Mesenchymal stem cell (in vitro differentiated cells and primary cell): Measurements from ENCODE around the gene CIRBP.

Experiments
- DNase-seq: peaks from one replicate; pipeline ENCODE4 v3.0.0-alpha.2; 2013
- H2AFZ ChIP-seq: one replicate; pipeline ENCODE4 v1.6.1; 2013; ENCODE audit warnings: low read depth, mild to moderate bottlenecking, control low read depth, inconsistent platforms, low read length, moderate library complexity
- H2AK5ac ChIP-seq: 2 replicates; pipeline ENCODE4 v1.6.1; 2013; ENCODE audit warnings: low read length, moderate library complexity, mild to moderate bottlenecking, inconsistent platforms; ENCODE audit not compliant: severe bottlenecking
- H2BK120ac ChIP-seq: one replicate; pipeline ENCODE4 v1.6.1; 2013; ENCODE audit warnings: low read depth, mild to moderate bottlenecking, inconsistent platforms, low read length, moderate library complexity
- H2BK12ac ChIP-seq, 2 experiments: one replicate each; pipeline ENCODE4 v1.6.1; 2013; ENCODE audit warnings: inconsistent platforms in 2 of 2, low read length in 2 of 2, mild to moderate bottlenecking in 2 of 2, moderate library complexity in 2 of 2, control low read depth in 1 of 2
- H2BK15ac ChIP-seq: one replicate; pipeline ENCODE4 v1.6.1; 2013; ENCODE audit warnings: mild to moderate bottlenecking, low read depth, inconsistent platforms; ENCODE audit not compliant: poor library complexity, severe bottlenecking
- H2BK5ac ChIP-seq: 2 replicates; pipeline ENCODE4 v1.6.1; 2013; ENCODE audit warnings: low read depth, mild to moderate bottlenecking, low read length, control low read depth, inconsistent platforms; ENCODE audit not compliant: poor library complexity, severe bottlenecking
- H3K14ac ChIP-seq, 2 experiments: one replicate each; pipeline ENCODE4 v1.6.1; 2013; ENCODE audit warnings: inconsistent platforms in 2 of 2, low read length in 2 of 2, control low read depth in 1 of 2, mild to moderate bottlenecking in 1 of 2, moderate library complexity in 1 of 2
- H3K18ac ChIP-seq, 2 experiments: one replicate each; pipeline ENCODE4 v1.6.1; 2013; ENCODE audit warnings: inconsistent platforms in 2 of 2, low read length in 2 of 2, control low read depth in 1 of 2, low read depth in 1 of 2, mild to moderate bottlenecking in 1 of 2
- H3K23ac ChIP-seq, 2 experiments: one replicate each; pipeline ENCODE4 v1.6.1; 2013; ENCODE audit warnings: inconsistent platforms in 2 of 2, low read length in 2 of 2, mild to moderate bottlenecking in 2 of 2, moderate library complexity in 2 of 2, control low read depth in 1 of 2
- H3K27ac ChIP-seq: 2 replicates; pipeline ENCODE4 v1.5.1; 2013; ENCODE audit warnings: mild to moderate bottlenecking, moderate library complexity, low read length, control low read depth, inconsistent platforms; ENCODE audit not compliant: poor library complexity, severe bottlenecking
- H3K27me3 ChIP-seq, 2 experiments: 2 replicates each; pipeline versions ENCODE4 v1.6.1 to v1.7.0; 2013; ENCODE audit warnings: low read length in 2 of 2, mild to moderate bottlenecking in 2 of 2, moderate library complexity in 2 of 2, control low read depth in 1 of 2, inconsistent platforms in 1 of 2; ENCODE audit not compliant: control insufficient read depth in 1 of 2, insufficient read depth in 1 of 2
- H3K36me3 ChIP-seq, 2 experiments: 2 replicates each; pipeline versions ENCODE4 v1.6.1 to v1.7.0; 2013; ENCODE audit warnings: low read length in 2 of 2, control low read depth in 1 of 2, inconsistent platforms in 1 of 2, low read depth in 1 of 2, mild to moderate bottlenecking in 1 of 2; ENCODE audit not compliant: insufficient read depth in 2 of 2, control insufficient read depth in 1 of 2
- H3K4ac ChIP-seq, 2 experiments: one replicate each; pipeline ENCODE4 v1.6.1; 2013; ENCODE audit warnings: inconsistent platforms in 2 of 2, low read length in 2 of 2, mild to moderate bottlenecking in 2 of 2, moderate library complexity in 2 of 2, control low read depth in 1 of 2, low read depth in 1 of 2
- H3K4me1 ChIP-seq: 2 replicates; pipeline ENCODE4 v1.6.1; 2013; ENCODE audit warnings: low read depth, low read length, control low read depth; ENCODE audit not compliant: control insufficient read depth, insufficient read depth
- H3K4me2 ChIP-seq: 2 replicates; pipeline ENCODE4 v1.6.1; 2013; ENCODE audit warnings: low read length, mild to moderate bottlenecking, inconsistent platforms; ENCODE audit not compliant: poor library complexity, severe bottlenecking
- H3K4me3 ChIP-seq, 2 experiments: 2 replicates each; pipeline versions ENCODE4 v1.5.1 to v1.7.0; 2013; ENCODE audit warnings: low read length in 2 of 2, mild to moderate bottlenecking in 2 of 2, control low read depth in 1 of 2, low read depth in 1 of 2; ENCODE audit not compliant: insufficient read depth in 1 of 2
- H3K79me1 ChIP-seq: replicated peaks from 2 replicates; pipeline ENCODE4 v1.6.1; 2013; ENCODE audit warnings: mild to moderate bottlenecking, control low read depth, low read length, inconsistent platforms; ENCODE audit not compliant: poor library complexity, severe bottlenecking
- H3K9ac ChIP-seq: 2 replicates; pipeline ENCODE4 v1.7.0; 2013; ENCODE audit warnings: mild to moderate bottlenecking, low read length, moderate library complexity
- H3K9me3 ChIP-seq: 2 replicates; pipeline ENCODE4 v1.7.0; 2013; ENCODE audit warnings: mild to moderate bottlenecking, low read length; ENCODE audit not compliant: control insufficient read depth
- H4K8ac ChIP-seq: one replicate; pipeline ENCODE4 v1.6.1; 2013; ENCODE audit warnings: inconsistent platforms, mild to moderate bottlenecking, low read length, moderate library complexity
- H4K91ac ChIP-seq: one replicate; pipeline ENCODE4 v1.6.1; 2013; ENCODE audit warnings: mild to moderate bottlenecking, low read length, inconsistent platforms
- WGBS: methylation state at CpG from one replicate; pipeline ENCODE4 v1.1.7; 2013; ENCODE audit warnings: mixed read lengths; 5-methylcytosine and 5-hydroxymethylcytosine counted together

CIRBP gene

DNA sequence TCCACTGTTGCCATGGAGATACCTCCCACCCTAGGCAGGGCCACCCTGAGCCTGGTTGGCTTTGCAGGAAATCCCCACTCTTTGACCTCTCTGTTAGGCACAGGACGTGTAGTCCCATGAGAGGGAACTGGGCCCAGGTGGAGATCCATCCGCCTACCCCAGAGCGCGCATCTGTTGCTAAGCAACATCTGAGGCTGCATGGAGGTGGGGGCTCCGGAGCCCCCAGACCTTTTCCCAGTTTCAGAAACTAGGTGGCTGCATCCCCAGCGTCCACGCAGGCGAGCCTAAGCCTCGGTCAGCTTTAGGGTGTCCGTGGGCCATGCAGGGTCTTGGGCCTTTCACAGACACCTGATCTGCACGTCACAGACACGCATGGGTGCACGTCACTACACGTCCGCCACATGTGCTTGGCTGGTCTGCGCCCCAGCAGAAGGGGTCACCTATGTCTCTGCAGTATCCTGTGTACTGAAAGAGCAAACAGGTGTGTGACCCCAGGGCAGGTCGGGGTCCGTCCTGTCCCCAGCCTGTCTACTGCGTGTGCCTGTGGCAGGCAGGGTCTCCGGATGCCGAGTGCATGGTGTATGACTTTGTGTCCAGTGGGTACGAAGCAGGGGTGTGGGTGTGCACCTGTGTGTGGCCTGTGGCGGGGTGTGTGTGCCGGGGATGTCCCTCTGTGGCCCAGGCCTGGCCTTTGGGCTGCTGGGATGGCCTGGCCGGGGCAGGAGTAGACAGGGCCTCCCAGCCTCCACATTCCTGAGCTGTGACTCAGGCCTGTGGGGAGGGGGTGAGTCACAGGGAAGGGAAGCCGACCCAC lies 4.1 kb upstream of the CIRBP start:
- H3K9ac ChIP-seq: peak overlapping the region; percentile 68
- DNase-seq: peak; percentile 95
- peaks cover 74% of the 10 kb centered on the region for H3K4me1 ChIP-seq
- H3K9me3 ChIP-seq: no peaks in the 10 kb centered on the region
- H4K8ac ChIP-seq: peak overlapping the region; percentile 63
- H2AFZ ChIP-seq: no peak overlapping the region
- H3K36me3 ChIP-seq: peaks cover 0 to 14% of the 10 kb centered on the region in 2 experiments
- H3K23ac ChIP-seq: no peak overlapping the region
- peak overlapping the region; percentile 18 to 82 for H3K4ac ChIP-seq
- H3K27me3 ChIP-seq: no peaks in the 10 kb centered on the region
- H3K4me3 ChIP-seq: peak overlapping the region in 1 of 2 experiments; percentile 62
- H2BK5ac ChIP-seq: no peak overlapping the region
- H3K79me1 ChIP-seq: peaks cover 12% of the 10 kb centered on the region
- 44% methylated on average over 25 of the region's 26 CpGs for WGBS
- peak overlapping the region; percentile 8 for H3K4me2 ChIP-seq
- H2BK12ac ChIP-seq: peak overlapping the region; percentile 70 to 90
- peak overlapping the region; percentile 80 for H2BK120ac ChIP-seq
- no peak overlapping the region for H2BK15ac ChIP-seq
- H3K27ac ChIP-seq: peak overlapping the region; percentile 44
- H3K18ac ChIP-seq: peak overlapping the region; percentile 57 to 93
- peak overlapping the region; percentile 72 for H2AK5ac ChIP-seq
- peak overlapping the region; percentile 60 for H4K91ac ChIP-seq
- peak overlapping the region in 1 of 2 experiments; percentile 81 for H3K14ac ChIP-seq

DNA sequence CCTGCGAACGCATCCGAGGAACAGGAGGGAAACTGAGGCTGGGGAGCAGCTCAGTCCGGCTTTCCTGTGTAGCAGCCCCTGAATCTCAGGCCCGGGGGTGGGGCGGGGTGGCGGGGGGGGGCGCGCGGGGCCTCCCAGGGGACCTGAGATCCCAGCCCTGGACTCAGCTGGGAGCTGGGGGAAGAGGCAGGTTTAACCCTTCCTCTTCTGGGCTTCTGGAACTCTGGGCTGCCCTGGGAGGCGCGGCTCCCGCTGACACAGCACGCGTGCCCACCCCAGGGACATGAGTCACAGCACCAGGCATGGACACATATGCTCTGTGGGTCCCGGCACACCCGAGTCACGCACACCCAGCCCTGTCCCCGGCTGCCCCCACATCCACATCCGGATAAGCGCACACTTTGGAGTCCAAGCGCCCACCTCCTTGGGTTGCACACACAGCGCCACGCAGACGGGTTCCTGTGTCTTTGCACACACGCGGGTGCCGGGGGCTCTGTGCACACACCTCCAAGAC lies 3.5 kb upstream of the CIRBP start:
- Histone ChIP-seq H3K79me1 (peaks cover 10% of the 10 kb centered on the region), H3K4ac (peak overlapping the region; percentile 61 to 92), H3K9ac (peak overlapping the region; percentile 86), H3K18ac (peak overlapping the region; percentile 90 to 96), H3K4me1 (peaks cover 69% of the 10 kb centered on the region), H3K27me3 (no peaks in the 10 kb centered on the region), H2AK5ac (peak overlapping the region; percentile 54), H3K9me3 (no peaks in the 10 kb centered on the region), H3K36me3 (peaks cover under 1 to 11% of the 10 kb centered on the region in 2 experiments), H2BK5ac (peak overlapping the region; percentile 57), H4K91ac (peak overlapping the region; percentile 97), H3K4me3 (peak overlapping the region; percentile 43 to 75), H2AFZ (peak overlapping the region; percentile 18), H3K4me2 (peak overlapping the region; percentile 91), H2BK120ac (peak overlapping the region; percentile 80), H3K14ac (peak overlapping the region in 1 of 2 experiments; percentile 94), H2BK12ac (peak overlapping the region; percentile 65 to 93), H4K8ac (peak overlapping the region; percentile 95), H3K27ac (peak overlapping the region; percentile 77), H3K23ac (peak overlapping the region in 1 of 2 experiments; percentile 20), H2BK15ac (no peak overlapping the region)
- DNase-seq: peak; percentile 98
- under 1% methylated on average over 22 of the region's 28 CpGs for WGBS

DNA sequence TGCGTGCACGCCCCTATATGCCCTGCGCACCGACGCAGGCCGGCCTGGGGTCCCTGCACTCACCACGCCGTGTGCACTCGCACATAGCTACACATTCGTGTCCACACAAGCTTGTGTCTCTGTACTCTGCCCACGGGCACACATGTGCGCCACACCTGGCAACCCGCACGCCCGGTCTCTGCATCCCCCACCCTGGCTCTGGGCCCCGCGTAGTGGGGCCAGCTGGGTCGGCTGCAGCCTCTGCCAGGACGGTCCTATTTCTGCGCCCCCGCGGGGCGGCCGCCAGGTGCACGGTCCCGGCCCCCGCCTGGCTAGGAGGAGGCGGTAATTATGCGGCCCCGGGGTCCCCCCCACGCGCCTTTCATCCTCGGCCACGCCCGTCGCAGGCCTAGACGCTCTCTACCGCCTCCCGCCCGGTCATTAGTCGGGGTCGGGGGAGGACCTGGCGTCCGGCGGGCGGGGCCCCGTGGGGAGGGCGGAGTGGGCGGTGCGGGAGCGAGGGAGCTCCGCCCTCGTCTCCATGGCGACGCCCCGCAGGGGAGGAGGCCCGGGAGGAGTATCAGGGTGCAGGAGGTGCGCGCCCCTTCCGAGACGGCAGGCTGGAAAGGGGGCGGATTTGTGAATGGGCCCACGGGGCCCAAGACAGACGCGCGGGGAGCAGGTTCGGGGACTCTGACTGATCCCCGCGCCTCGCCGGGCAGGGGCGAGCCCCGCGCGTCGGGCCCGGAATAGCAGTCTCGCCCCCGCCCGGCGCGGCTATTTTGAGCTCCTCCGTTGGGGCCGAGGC lies 2.8 kb upstream of the CIRBP start:
- H2BK12ac ChIP-seq: peak overlapping the region; percentile 65 to 99
- no peaks in the 10 kb centered on the region for H3K27me3 ChIP-seq
- H3K18ac ChIP-seq: peak overlapping the region; percentile 90 to 97
- peak overlapping the region; percentile 86 for H3K9ac ChIP-seq
- H3K4ac ChIP-seq: peak overlapping the region; percentile 61 to 92
- peak overlapping the region; percentile 57 for H2BK5ac ChIP-seq
- peak overlapping the region; percentile 18 for H2AFZ ChIP-seq
- H4K8ac ChIP-seq: peak overlapping the region; percentile 95
- DNase-seq: peak; percentile 92
- H2AK5ac ChIP-seq: no peak overlapping the region
- peak overlapping the region in 1 of 2 experiments; percentile 20 for H3K23ac ChIP-seq
- under 1% methylated on average over 66 of the region's 84 CpGs for WGBS
- H2BK120ac ChIP-seq: peak overlapping the region; percentile 80
- peak overlapping the region; percentile 62 to 86 for H3K4me3 ChIP-seq
- H3K14ac ChIP-seq: peak overlapping the region in 1 of 2 experiments; percentile 94
- H2BK15ac ChIP-seq: peak overlapping the region; percentile 67
- H3K4me1 ChIP-seq: peaks cover 72% of the 10 kb centered on the region
- peak overlapping the region; percentile 91 for H3K4me2 ChIP-seq
- H3K79me1 ChIP-seq: peaks cover 8% of the 10 kb centered on the region
- H4K91ac ChIP-seq: peak overlapping the region; percentile 97
- peaks cover 7 to 18% of the 10 kb centered on the region in 2 experiments for H3K36me3 ChIP-seq
- H3K27ac ChIP-seq: peak overlapping the region; percentile 77
- H3K9me3 ChIP-seq: no peaks in the 10 kb centered on the region
